Calu3 (cell line): ENCODE data around the gene NUMBL. TPM values are rescaled to one million over a fixed set of nuclear protein-coding genes. Genes with fewer than 3 reads are reported as not detected.

Source experiments
- BruUV-seq: library from RNA; stranded (reverse); fragments of 400-500 nt; replicated peaks from 2 replicates; lab custom pipeline; 2021; lab: Mats Ljungman, UMichigan
- CTCF ChIA-PET: fragments of 300-600 bp; sonication (Branson Sonifier 250); formaldehyde crosslinking; loops from one replicate; lab custom pipeline; 2022; ENCODE audit warnings: antibody characterized with exemption; lab: Charles Lee
- DNase-seq: peaks from one replicate; pipeline ENCODE4 v3.0.0; 2022
- H3K27ac Mint-ChIP-seq: one replicate; pipeline ENCODE4 v1.8.0; 2022; ENCODE audit warnings: mixed read lengths; ENCODE audit not compliant: unreplicated experiment
- H3K27me3 Mint-ChIP-seq: one replicate; pipeline ENCODE4 v1.8.0; 2022; ENCODE audit warnings: mixed read lengths; ENCODE audit not compliant: unreplicated experiment
- H3K36me3 Mint-ChIP-seq: one replicate; pipeline ENCODE4 v1.8.0; 2022; ENCODE audit warnings: mild to moderate bottlenecking, moderate library complexity, mixed read lengths; ENCODE audit not compliant: insufficient read depth, unreplicated experiment
- H3K4me1 Mint-ChIP-seq: one replicate; pipeline ENCODE4 v1.8.0; 2022; ENCODE audit warnings: mild to moderate bottlenecking, low read depth, mixed read lengths; ENCODE audit not compliant: unreplicated experiment
- H3K4me3 Mint-ChIP-seq: one replicate; pipeline ENCODE4 v1.8.0; 2022; ENCODE audit warnings: mild to moderate bottlenecking, low read depth, moderate library complexity, mixed read lengths; ENCODE audit not compliant: unreplicated experiment
- H3K9me3 Mint-ChIP-seq: one replicate; pipeline ENCODE4 v1.8.0; 2022; ENCODE audit warnings: low read depth, mixed read lengths; ENCODE audit not compliant: unreplicated experiment
- CTCF ChIP-seq: fragments of 200-600 bp; IDR thresholded peaks from one replicate; pipeline ENCODE4 v1.8.0; 2022; ENCODE audit warnings: antibody characterized with exemption; ENCODE audit not compliant: unreplicated experiment
- intact Hi-C: fragments of 100-400 bp; cut with micrococcal nuclease; formaldehyde crosslinking; loops from one replicate; pipeline ENCODE4 v1.10.0; 2022; ENCODE audit not compliant: unreplicated experiment
- total RNA-seq: library from RNA; stranded (reverse); gene quantifications from 2 replicates; pipeline ENCODE4 v1.2.3, GENCODE V29; 2022

The NUMBL gene
- total RNA-seq, 1 experiment from 2014 or later, result 21.4 TPM

- TF ChIP-seq CTCF, result no peak
- CTCF ChIA-PET, result interaction anchor here (0.9 kb wide), 1 partner anchor 44 kb away, joined by 6 read pairs; no protein-coding TSS in a partner anchor
- Mint-ChIP-seq H3K27me3 (no peaks in the 10 kb centered on the region), H3K27ac (no peak overlapping the region), H3K36me3 (peaks cover 74% of the 10 kb centered on the region), H3K4me3 (no peak overlapping the region), H3K4me1 (no peaks in the 10 kb centered on the region), H3K9me3 (no peaks in the 10 kb centered on the region)
- no TSS peak for BruUV-seq
- intact Hi-C loops, result no loop called here
- DNase-seq, result no peak
Observed at GRCh38 chr19:40705950-40706619, 15.6 kb upstream of the NUMBL start.

- H3K4me1 Mint-ChIP-seq, result no peaks in the 10 kb centered on the region
- CTCF ChIA-PET, result no interaction called here
- no peak overlapping the region for H3K27ac Mint-ChIP-seq
- H3K36me3 Mint-ChIP-seq, result peaks cover 74% of the 10 kb centered on the region
- no peak for DNase-seq
- no peak for TF ChIP-seq CTCF
- no peaks in the 10 kb centered on the region for H3K27me3 Mint-ChIP-seq
- no TSS peak for BruUV-seq
- intact Hi-C loops, result no loop called here
- H3K4me3 Mint-ChIP-seq, result no peak overlapping the region
- no peaks in the 10 kb centered on the region for H3K9me3 Mint-ChIP-seq
Observed at GRCh38 chr19:40705362-40705651, 14.9 kb upstream of the NUMBL start.

GRCh38 chr19:40704491-40705361, 14.3 kb upstream of the NUMBL start:
- Mint-ChIP-seq H3K27me3 (no peaks in the 10 kb centered on the region), H3K27ac (no peak overlapping the region), H3K4me3 (no peak overlapping the region), H3K9me3 (no peaks in the 10 kb centered on the region), H3K36me3 (peaks cover 68% of the 10 kb centered on the region), H3K4me1 (no peaks in the 10 kb centered on the region)
- CTCF ChIA-PET, result interaction anchor here (0.6 kb wide), 1 partner anchor 127 kb away, joined by 3 read pairs; no protein-coding TSS in a partner anchor
- no peak for TF ChIP-seq CTCF
- no TSS peak for BruUV-seq
- intact Hi-C loops, result no loop called here
- DNase-seq, result no peak

GRCh38 chr19:40703029-40703755, 12.7 kb upstream of the NUMBL start:
- no peak for TF ChIP-seq CTCF
- CTCF ChIA-PET, result no interaction called here
- Mint-ChIP-seq H3K9me3 (no peaks in the 10 kb centered on the region), H3K36me3 (peaks cover 60% of the 10 kb centered on the region), H3K4me1 (no peaks in the 10 kb centered on the region), H3K27ac (no peak overlapping the region), H3K4me3 (no peak overlapping the region), H3K27me3 (no peaks in the 10 kb centered on the region)
- intact Hi-C loops, result no loop called here
- no peak for DNase-seq
- BruUV-seq, result no TSS peak
